ENCODE results near the gene GRK1.

DNA sequence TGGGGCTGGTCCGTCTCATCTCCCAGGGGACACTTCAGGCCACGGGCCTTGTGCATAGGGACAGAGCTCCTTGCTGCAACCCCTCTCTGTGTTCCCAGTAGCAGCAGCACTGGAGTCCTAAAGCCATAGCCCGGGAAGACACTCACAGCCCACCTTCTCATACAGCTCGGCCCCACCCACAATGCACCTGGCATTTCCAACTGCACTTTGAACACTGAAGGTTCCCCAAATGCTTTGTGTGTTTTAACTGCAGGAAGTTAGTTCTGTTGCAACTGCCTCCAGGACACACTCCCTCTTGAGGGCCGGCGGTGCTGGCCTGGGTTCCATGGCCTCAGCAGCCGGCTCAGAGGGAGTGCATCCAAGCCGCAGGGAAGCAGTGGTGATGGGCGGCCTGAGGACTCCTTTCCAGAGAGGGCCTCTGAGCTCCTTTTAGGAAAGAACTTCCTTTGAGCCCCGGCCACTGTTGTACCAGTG, 69.3 kb downstream of the GRK1 start:
- TF ChIP-seq, protein P1, sequence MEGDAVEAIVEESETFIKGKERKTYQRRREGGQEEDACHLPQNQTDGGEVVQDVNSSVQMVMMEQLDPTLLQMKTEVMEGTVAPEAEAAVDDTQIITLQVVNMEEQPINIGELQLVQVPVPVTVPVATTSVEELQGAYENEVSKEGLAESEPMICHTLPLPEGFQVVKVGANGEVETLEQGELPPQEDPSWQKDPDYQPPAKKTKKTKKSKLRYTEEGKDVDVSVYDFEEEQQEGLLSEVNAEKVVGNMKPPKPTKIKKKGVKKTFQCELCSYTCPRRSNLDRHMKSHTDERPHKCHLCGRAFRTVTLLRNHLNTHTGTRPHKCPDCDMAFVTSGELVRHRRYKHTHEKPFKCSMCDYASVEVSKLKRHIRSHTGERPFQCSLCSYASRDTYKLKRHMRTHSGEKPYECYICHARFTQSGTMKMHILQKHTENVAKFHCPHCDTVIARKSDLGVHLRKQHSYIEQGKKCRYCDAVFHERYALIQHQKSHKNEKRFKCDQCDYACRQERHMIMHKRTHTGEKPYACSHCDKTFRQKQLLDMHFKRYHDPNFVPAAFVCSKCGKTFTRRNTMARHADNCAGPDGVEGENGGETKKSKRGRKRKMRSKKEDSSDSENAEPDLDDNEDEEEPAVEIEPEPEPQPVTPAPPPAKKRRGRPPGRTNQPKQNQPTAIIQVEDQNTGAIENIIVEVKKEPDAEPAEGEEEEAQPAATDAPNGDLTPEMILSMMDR (conservative IDR thresholded peaks at IDR 0.05): no peak
- TF ChIP-seq EZH2 (IDR thresholded peaks at IDR 0.05; ENCODE audit: low read depth): no peak
